ENCODE data around the gene RAB8B.
"Not testable (repeated sequence)": the region's sequence is repeated elsewhere in the genome, so short reads cannot be mapped to it uniquely, and the experiment has no call there.

RAB8B gene

GRCh38 chr15:63202861-63203260 lies 13.5 kb downstream of the RAB8B start:
- Histone ChIP-seq H3K9me3 (ENCODE audit: control extremely low read depth in 1 of 5, control insufficient read depth in 4 of 5, insufficient read depth in 2 of 5, low read depth in 1 of 5, low read length in 4 of 5) (no peaks in the 10 kb centered on the region), H3K27ac (ENCODE audit: insufficient read depth in 1 of 2, low read depth in 1 of 2, low read length in 2 of 2, poor library complexity in 1 of 2, severe bottlenecking in 2 of 2) (no peak overlapping the region), H3K4me1 (ENCODE audit: control extremely low read depth in 1 of 4, control insufficient read depth in 4 of 4, insufficient read depth in 4 of 4, low read length in 3 of 4) (peaks cover 6 to 49% (median 23%) of the 10 kb centered on the region in 4 experiments), H3K4me3 (ENCODE audit: control insufficient read depth in 1 of 7, extremely low read depth in 1 of 7, insufficient read depth in 4 of 7, low read depth in 2 of 7, low read length in 6 of 7) (no peak overlapping the region), H3K27me3 (replicated peaks in 2 of 5; ENCODE audit: control insufficient read depth in 4 of 5, insufficient read depth in 5 of 5, low read length in 4 of 5) (no peaks in the 10 kb centered on the region), H3K36me3 (ENCODE audit: control insufficient read depth in 4 of 4, insufficient read depth in 4 of 4, low read length in 3 of 4) (no peaks in the 10 kb centered on the region)
- ChIA-PET POLR2A (no interaction called here), CTCF (interaction anchor here (0.7 to 2.9 kb wide), 15 partner anchors 8 to 200 kb away, joined by 3 to 20 read pairs (median 4); partner anchors contain the start of gene RAB8B)
- WGBS (ENCODE audit: insufficient coverage) = 55% methylated on average over 5 of the region's 5 CpGs
- no peak for DNase-seq

DNA sequence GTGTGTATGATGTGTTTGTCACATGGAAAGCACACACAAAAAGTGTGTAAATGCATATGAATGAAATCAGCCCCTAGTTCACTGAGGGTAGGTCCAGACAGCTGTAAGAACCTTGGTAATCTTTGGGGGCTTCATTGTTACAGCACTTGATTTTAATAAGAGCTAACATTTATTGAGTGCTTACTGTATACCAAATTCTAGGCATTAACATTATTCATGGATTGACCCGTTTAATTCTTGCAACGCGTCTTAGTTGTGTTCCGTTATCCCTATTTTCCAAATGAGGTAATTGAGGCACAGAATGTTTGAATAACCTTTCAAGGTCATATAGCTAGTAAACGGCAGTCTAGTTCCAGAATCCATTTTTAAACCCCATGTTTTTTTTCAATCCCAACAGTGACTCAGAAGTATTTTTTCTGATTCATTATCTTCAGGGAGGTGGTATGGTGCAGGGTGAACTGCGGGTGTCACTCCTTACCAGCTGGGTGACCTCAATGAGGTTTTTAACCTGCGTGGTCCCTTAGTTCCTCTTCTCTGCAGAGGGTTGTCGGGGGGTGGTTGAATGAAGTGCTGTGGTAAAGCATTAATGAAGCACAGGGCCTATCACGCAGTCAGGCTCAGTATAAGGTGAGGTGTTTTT lies 14.2 kb downstream of the RAB8B start:
- ChIA-PET CTCF (interaction anchor here (0.6 to 2.9 kb wide), 16 partner anchors 8 to 84 kb away, joined by 3 to 20 read pairs (median 4); partner anchors contain the start of gene RAB8B), POLR2A (interaction anchor here (0.6 to 1.4 kb wide), 3 partner anchors 10 to 1005 kb away, joined by 3 to 6 read pairs (median 4); no protein-coding TSS in a partner anchor)
- Histone ChIP-seq H3K36me3 (ENCODE audit: control insufficient read depth in 4 of 4, insufficient read depth in 4 of 4, low read length in 3 of 4) (no peaks in the 10 kb centered on the region), H3K27me3 (replicated peaks in 2 of 5; ENCODE audit: control insufficient read depth in 4 of 5, insufficient read depth in 5 of 5, low read length in 4 of 5) (no peaks in the 10 kb centered on the region), H3K4me1 (ENCODE audit: control extremely low read depth in 1 of 4, control insufficient read depth in 4 of 4, insufficient read depth in 4 of 4, low read length in 3 of 4) (peaks cover 5 to 42% (median 19%) of the 10 kb centered on the region in 4 experiments), H3K27ac (ENCODE audit: insufficient read depth in 1 of 2, low read depth in 1 of 2, low read length in 2 of 2, poor library complexity in 1 of 2, severe bottlenecking in 2 of 2) (no peak overlapping the region), H3K4me3 (ENCODE audit: control insufficient read depth in 1 of 7, extremely low read depth in 1 of 7, insufficient read depth in 4 of 7, low read depth in 2 of 7, low read length in 6 of 7) (no peak overlapping the region), H3K9me3 (ENCODE audit: control extremely low read depth in 1 of 5, control insufficient read depth in 4 of 5, insufficient read depth in 2 of 5, low read depth in 1 of 5, low read length in 4 of 5) (no peaks in the 10 kb centered on the region)
- DNase-seq = peak; percentile 88 to 98 (median 97)
- WGBS (ENCODE audit: insufficient coverage) = 0% methylated on average over 2 of the region's 9 CpGs

GRCh38 chr15:63206079-63206478 lies 16.7 kb downstream of the RAB8B start:
- DNase-seq = no peak
- CTCF ChIA-PET = no interaction called here
- no CpG with 5 or more reads among the region's 2 CpGs for WGBS (ENCODE audit: insufficient coverage)
- Histone ChIP-seq H3K4me3 (ENCODE audit: control insufficient read depth in 1 of 7, extremely low read depth in 1 of 7, insufficient read depth in 4 of 7, low read depth in 2 of 7, low read length in 6 of 7) (no peak overlapping the region), H3K4me1 (ENCODE audit: control extremely low read depth in 1 of 4, control insufficient read depth in 4 of 4, insufficient read depth in 4 of 4, low read length in 3 of 4) (peaks cover 7 to 37% (median 21%) of the 10 kb centered on the region in 4 experiments), H3K9me3 (ENCODE audit: control extremely low read depth in 1 of 5, control insufficient read depth in 4 of 5, insufficient read depth in 2 of 5, low read depth in 1 of 5, low read length in 4 of 5) (no peaks in the 10 kb centered on the region), H3K27me3 (replicated peaks in 2 of 5; ENCODE audit: control insufficient read depth in 4 of 5, insufficient read depth in 5 of 5, low read length in 4 of 5) (no peaks in the 10 kb centered on the region), H3K36me3 (ENCODE audit: control insufficient read depth in 4 of 4, insufficient read depth in 4 of 4, low read length in 3 of 4) (no peaks in the 10 kb centered on the region), H3K27ac (ENCODE audit: insufficient read depth in 1 of 2, low read depth in 1 of 2, low read length in 2 of 2, poor library complexity in 1 of 2, severe bottlenecking in 2 of 2) (no peak overlapping the region)
- POLR2A ChIA-PET = no interaction called here

GRCh38 chr15:63208824-63209223 lies 19.4 kb downstream of the RAB8B start:
- CTCF ChIA-PET; H3K9me3 ChIP-seq (ENCODE audit: control extremely low read depth in 1 of 5, control insufficient read depth in 4 of 5, insufficient read depth in 2 of 5, low read depth in 1 of 5, low read length in 4 of 5); H3K4me3 ChIP-seq (ENCODE audit: control insufficient read depth in 1 of 7, extremely low read depth in 1 of 7, insufficient read depth in 4 of 7, low read depth in 2 of 7, low read length in 6 of 7); DNase-seq; H3K36me3 ChIP-seq (ENCODE audit: control insufficient read depth in 4 of 4, insufficient read depth in 4 of 4, low read length in 3 of 4); H3K27ac ChIP-seq (ENCODE audit: insufficient read depth in 1 of 2, low read depth in 1 of 2, low read length in 2 of 2, poor library complexity in 1 of 2, severe bottlenecking in 2 of 2); H3K27me3 ChIP-seq (replicated peaks in 2 of 5; ENCODE audit: control insufficient read depth in 4 of 5, insufficient read depth in 5 of 5, low read length in 4 of 5): not testable (repeated sequence)
- H3K4me1 ChIP-seq (ENCODE audit: control extremely low read depth in 1 of 4, control insufficient read depth in 4 of 4, insufficient read depth in 4 of 4, low read length in 3 of 4) = peaks cover 7 to 34% (median 16%) of the 10 kb centered on the region in 4 experiments
- WGBS (ENCODE audit: insufficient coverage) = 99% methylated on average over 11 of the region's 12 CpGs
- POLR2A ChIA-PET = interaction anchor here (1.2 kb wide), 1 partner anchor 30 kb away, joined by 4 read pairs; no protein-coding TSS in a partner anchor

DNA sequence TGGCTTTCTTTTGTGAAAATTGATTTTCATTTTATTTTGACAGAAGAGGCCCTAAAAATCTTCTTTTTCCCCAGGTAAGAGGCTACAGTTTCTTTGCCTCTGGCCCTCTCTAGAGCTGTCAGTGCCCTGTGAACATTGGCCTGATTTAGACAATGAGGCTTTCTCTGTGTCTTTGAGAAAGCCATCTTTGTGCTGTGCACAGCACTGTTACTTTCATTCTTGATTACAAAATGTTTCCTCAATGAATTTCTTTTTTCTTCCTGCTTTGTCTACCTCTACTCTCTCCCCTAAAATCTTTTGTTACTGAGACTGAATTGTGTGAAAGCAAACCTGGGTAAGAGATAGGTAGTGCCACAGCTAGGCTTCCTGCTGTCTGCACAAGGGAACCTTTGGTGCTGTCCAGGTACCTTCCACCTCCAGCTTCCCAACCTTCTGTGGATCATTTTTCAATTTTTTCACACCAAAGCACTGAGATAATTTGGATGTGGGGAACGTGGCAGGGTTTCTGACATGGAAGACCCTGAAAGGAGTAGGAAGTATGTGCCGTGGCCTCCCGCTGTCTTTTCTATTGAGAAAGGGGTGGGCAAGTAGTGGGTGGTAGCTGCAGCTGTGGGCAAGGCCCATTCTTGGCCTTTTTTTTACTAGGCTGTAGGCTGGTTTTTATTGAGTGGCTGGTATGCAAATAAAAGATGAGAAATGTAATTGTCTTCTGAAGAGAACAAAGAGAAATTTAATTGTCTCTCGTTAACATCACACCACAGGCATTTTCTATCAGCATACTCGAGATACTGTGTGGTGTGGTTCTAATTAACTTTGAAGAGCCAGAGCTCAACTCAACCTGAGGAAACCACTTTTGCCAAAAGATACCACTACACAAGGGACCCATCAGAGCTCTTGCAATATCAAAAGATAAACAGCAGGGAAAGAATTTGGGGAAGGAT lies 21.0 kb downstream of the RAB8B start:
- H3K27me3 ChIP-seq (replicated peaks in 2 of 5; ENCODE audit: control insufficient read depth in 4 of 5, insufficient read depth in 5 of 5, low read length in 4 of 5) = no peaks in the 10 kb centered on the region
- H3K4me3 ChIP-seq (ENCODE audit: control insufficient read depth in 1 of 7, extremely low read depth in 1 of 7, insufficient read depth in 4 of 7, low read depth in 2 of 7, low read length in 6 of 7) = no peak overlapping the region
- WGBS (ENCODE audit: insufficient coverage) = 92% methylated on average over 2 of the region's 5 CpGs
- no peaks in the 10 kb centered on the region for H3K36me3 ChIP-seq (ENCODE audit: control insufficient read depth in 4 of 4, insufficient read depth in 4 of 4, low read length in 3 of 4)
- no peaks in the 10 kb centered on the region for H3K9me3 ChIP-seq (ENCODE audit: control extremely low read depth in 1 of 5, control insufficient read depth in 4 of 5, insufficient read depth in 2 of 5, low read depth in 1 of 5, low read length in 4 of 5)
- no peak overlapping the region for H3K27ac ChIP-seq (ENCODE audit: insufficient read depth in 1 of 2, low read depth in 1 of 2, low read length in 2 of 2, poor library complexity in 1 of 2, severe bottlenecking in 2 of 2)
- no peak for DNase-seq
- peaks cover 5 to 29% (median 13%) of the 10 kb centered on the region in 4 experiments for H3K4me1 ChIP-seq (ENCODE audit: control extremely low read depth in 1 of 4, control insufficient read depth in 4 of 4, insufficient read depth in 4 of 4, low read length in 3 of 4)
- POLR2A ChIA-PET = no interaction called here
- CTCF ChIA-PET = interaction anchor here (1.2 to 1.3 kb wide), 4 partner anchors 8 to 29 kb away, joined by 3 to 4 read pairs (median 4); no protein-coding TSS in a partner anchor

GRCh38 chr15:63211092-63211490 lies 21.7 kb downstream of the RAB8B start:
- no peak for DNase-seq
- Histone ChIP-seq H3K27me3 (replicated peaks in 2 of 5; ENCODE audit: control insufficient read depth in 4 of 5, insufficient read depth in 5 of 5, low read length in 4 of 5) (no peaks in the 10 kb centered on the region), H3K9me3 (ENCODE audit: control extremely low read depth in 1 of 5, control insufficient read depth in 4 of 5, insufficient read depth in 2 of 5, low read depth in 1 of 5, low read length in 4 of 5) (no peaks in the 10 kb centered on the region), H3K4me3 (ENCODE audit: control insufficient read depth in 1 of 7, extremely low read depth in 1 of 7, insufficient read depth in 4 of 7, low read depth in 2 of 7, low read length in 6 of 7) (no peak overlapping the region), H3K36me3 (ENCODE audit: control insufficient read depth in 4 of 4, insufficient read depth in 4 of 4, low read length in 3 of 4) (no peaks in the 10 kb centered on the region), H3K4me1 (ENCODE audit: control extremely low read depth in 1 of 4, control insufficient read depth in 4 of 4, insufficient read depth in 4 of 4, low read length in 3 of 4) (peaks cover 5 to 29% (median 13%) of the 10 kb centered on the region in 4 experiments), H3K27ac (ENCODE audit: insufficient read depth in 1 of 2, low read depth in 1 of 2, low read length in 2 of 2, poor library complexity in 1 of 2, severe bottlenecking in 2 of 2) (no peak overlapping the region)
- CTCF ChIA-PET = interaction anchor here (1.2 to 1.3 kb wide), 4 partner anchors 8 to 28 kb away, joined by 3 to 4 read pairs (median 4); no protein-coding TSS in a partner anchor
- no CpG with 5 or more reads among the region's 3 CpGs for WGBS (ENCODE audit: insufficient coverage)
- POLR2A ChIA-PET = no interaction called here
